Chondrocyte (in vitro differentiated cells): ENCODE results near the gene DCST1. TPM values are rescaled to one million over a fixed set of nuclear protein-coding genes. Genes with fewer than 3 reads are reported as not detected.

ENCODE experiments used
- DNase-seq: peaks from one replicate; pipeline ENCODE4 v3.0.0; 2021; ENCODE audit warnings: mixed read lengths, low spot score
- H3K27ac Mint-ChIP-seq: one replicate; pipeline ENCODE4 v1.8.0; 2021; ENCODE audit warnings: mild to moderate bottlenecking, moderate library complexity, mixed read lengths; ENCODE audit not compliant: unreplicated experiment
- H3K27me3 Mint-ChIP-seq: 2 replicates; pipeline ENCODE4 v1.8.0; 2021; ENCODE audit warnings: low read depth, mixed read lengths
- H3K36me3 Mint-ChIP-seq: 2 replicates; pipeline ENCODE4 v1.8.0; 2021; ENCODE audit warnings: low read depth, mixed read lengths
- H3K4me1 Mint-ChIP-seq: 2 replicates; pipeline ENCODE4 v1.8.0; 2021; ENCODE audit warnings: low read depth, mild to moderate bottlenecking, mixed read lengths
- H3K4me3 Mint-ChIP-seq: one replicate; pipeline ENCODE4 v1.8.0; 2021; ENCODE audit warnings: mild to moderate bottlenecking, moderate library complexity, mixed read lengths; ENCODE audit not compliant: unreplicated experiment
- H3K9me3 Mint-ChIP-seq: 2 replicates; pipeline ENCODE4 v1.8.0; 2021; ENCODE audit warnings: low read depth, mixed read lengths
- total RNA-seq: library from RNA; stranded (reverse); gene quantifications from 3 replicates; pipeline ENCODE4 v1.2.1, GENCODE V29; 2021
- TF ChIP-seq, protein P1 (sequence below): fragments of 200-600 bp; sonication (generic); IDR thresholded peaks from 2 replicates; pipeline ENCODE4 v1.5.0; 2021; ENCODE audit warnings: antibody characterized with exemption, mild to moderate bottlenecking, moderate library complexity

DCST1 gene
- total RNA-seq, 1 donor from 2014 or later, result not detected

GRCh38 chr1:155009221-155009711 is 24.4 kb upstream of the DCST1 start:
- DNase-seq, result no peak
- no peaks in the 10 kb centered on the region for H3K27me3 Mint-ChIP-seq
- no peaks in the 10 kb centered on the region for H3K36me3 Mint-ChIP-seq
- no peaks in the 10 kb centered on the region for H3K9me3 Mint-ChIP-seq
- TF ChIP-seq, protein P1, sequence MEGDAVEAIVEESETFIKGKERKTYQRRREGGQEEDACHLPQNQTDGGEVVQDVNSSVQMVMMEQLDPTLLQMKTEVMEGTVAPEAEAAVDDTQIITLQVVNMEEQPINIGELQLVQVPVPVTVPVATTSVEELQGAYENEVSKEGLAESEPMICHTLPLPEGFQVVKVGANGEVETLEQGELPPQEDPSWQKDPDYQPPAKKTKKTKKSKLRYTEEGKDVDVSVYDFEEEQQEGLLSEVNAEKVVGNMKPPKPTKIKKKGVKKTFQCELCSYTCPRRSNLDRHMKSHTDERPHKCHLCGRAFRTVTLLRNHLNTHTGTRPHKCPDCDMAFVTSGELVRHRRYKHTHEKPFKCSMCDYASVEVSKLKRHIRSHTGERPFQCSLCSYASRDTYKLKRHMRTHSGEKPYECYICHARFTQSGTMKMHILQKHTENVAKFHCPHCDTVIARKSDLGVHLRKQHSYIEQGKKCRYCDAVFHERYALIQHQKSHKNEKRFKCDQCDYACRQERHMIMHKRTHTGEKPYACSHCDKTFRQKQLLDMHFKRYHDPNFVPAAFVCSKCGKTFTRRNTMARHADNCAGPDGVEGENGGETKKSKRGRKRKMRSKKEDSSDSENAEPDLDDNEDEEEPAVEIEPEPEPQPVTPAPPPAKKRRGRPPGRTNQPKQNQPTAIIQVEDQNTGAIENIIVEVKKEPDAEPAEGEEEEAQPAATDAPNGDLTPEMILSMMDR, result no peak
- H3K4me3 Mint-ChIP-seq, result no peak overlapping the region
- peaks cover 19% of the 10 kb centered on the region for H3K4me1 Mint-ChIP-seq
- no peak overlapping the region for H3K27ac Mint-ChIP-seq

DNA sequence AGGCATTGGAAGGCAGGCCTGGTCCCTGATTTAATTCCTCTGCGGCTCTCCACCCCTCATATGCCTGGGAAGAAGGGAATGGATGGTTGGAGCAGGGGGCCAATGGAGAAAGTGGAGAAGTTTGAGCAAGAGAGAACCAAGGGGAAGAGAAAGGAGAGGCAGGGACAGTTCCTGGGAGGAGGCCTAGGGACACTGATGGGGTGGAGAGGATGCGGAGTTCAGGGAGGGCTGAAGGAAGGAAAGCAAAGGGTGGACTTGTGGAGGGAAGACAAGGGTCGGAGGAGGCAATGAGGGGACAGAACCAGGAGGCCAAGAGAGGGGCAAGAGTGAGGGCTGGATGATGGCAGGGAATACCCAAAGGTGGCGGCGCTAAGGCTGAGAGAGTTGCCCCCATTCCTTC is 23.9 kb upstream of the DCST1 start:
- Mint-ChIP-seq H3K27ac (no peak overlapping the region), H3K36me3 (no peaks in the 10 kb centered on the region), H3K9me3 (no peaks in the 10 kb centered on the region), H3K4me1 (peaks cover 15% of the 10 kb centered on the region), H3K27me3 (no peaks in the 10 kb centered on the region), H3K4me3 (no peak overlapping the region)
- DNase-seq, result no peak
- TF ChIP-seq, protein P1, result no peak

DNA sequence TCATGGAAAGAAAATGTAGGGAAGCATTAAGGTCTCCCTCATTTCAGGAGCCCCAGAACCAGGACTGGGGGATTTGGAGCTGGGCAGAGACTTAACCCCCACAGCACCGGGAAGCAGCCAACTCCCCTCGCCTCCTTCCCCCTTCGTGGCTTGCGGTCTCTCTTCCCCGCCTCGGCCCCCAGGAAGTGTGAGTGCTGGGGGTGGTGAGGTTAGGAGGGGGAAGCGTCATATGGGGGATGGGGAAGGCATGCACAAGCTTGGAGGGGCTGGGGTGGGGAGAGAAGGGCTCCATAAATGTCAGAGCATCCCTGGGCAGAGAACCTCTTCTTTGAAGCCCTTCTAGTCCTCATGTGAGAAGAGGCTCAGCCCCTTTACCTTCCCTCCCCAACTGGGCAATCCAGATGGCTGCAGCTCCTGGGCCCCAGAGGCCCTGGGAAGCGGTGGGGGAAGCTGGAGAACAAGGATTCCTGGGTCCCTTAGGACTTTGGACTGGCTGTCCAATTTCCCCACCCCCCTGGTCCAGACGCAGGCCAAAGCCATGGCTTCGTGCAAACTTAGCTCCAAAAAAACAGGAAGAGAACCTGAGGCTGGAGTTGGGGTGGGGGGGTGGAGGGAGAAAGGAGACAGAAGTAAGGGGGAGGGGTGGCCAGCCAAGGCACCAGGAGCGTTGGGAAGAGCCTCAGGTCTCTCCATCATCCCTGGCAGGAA is 23.3 kb upstream of the DCST1 start:
- Mint-ChIP-seq H3K27ac (no peak overlapping the region), H3K36me3 (no peaks in the 10 kb centered on the region), H3K27me3 (no peaks in the 10 kb centered on the region), H3K4me3 (no peak overlapping the region), H3K4me1 (peaks cover 11% of the 10 kb centered on the region), H3K9me3 (no peaks in the 10 kb centered on the region)
- no peak for DNase-seq
- TF ChIP-seq, protein P1, result no peak

DNA sequence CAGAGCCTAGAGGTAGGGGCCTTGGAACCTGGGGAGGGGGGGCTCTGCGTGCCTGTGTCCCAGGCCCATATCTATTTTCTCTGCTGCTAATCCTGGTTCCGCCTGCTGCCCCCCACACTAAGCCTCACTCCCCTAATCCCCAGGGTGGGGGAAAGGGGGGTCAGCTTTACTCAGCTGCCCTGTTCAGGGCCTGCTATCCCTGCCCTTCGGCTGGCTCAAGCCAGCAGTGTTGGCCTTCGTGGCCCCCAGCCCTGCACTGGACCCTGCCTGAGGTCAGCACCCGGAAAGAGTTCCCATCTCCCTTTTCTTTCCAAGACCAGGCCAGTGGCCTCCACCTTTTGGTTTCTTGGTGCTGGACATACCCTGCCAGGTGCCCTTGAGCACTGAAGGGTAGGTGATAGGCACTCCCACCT is 22.6 kb upstream of the DCST1 start:
- H3K27ac Mint-ChIP-seq, result no peak overlapping the region
- H3K4me3 Mint-ChIP-seq, result no peak overlapping the region
- H3K36me3 Mint-ChIP-seq, result peaks cover 3% of the 10 kb centered on the region
- peaks cover 8% of the 10 kb centered on the region for H3K4me1 Mint-ChIP-seq
- no peaks in the 10 kb centered on the region for H3K27me3 Mint-ChIP-seq
- H3K9me3 Mint-ChIP-seq, result no peaks in the 10 kb centered on the region
- TF ChIP-seq, protein P1, result no peak
- DNase-seq, result no peak

GRCh38 chr1:155011437-155012025 is 22.1 kb upstream of the DCST1 start:
- peaks cover 3% of the 10 kb centered on the region for H3K36me3 Mint-ChIP-seq
- no peak overlapping the region for H3K4me3 Mint-ChIP-seq
- H3K4me1 Mint-ChIP-seq, result peaks cover 3% of the 10 kb centered on the region
- H3K9me3 Mint-ChIP-seq, result no peaks in the 10 kb centered on the region
- no peak for DNase-seq
- TF ChIP-seq, protein P1, result no peak
- no peak overlapping the region for H3K27ac Mint-ChIP-seq
- H3K27me3 Mint-ChIP-seq, result no peaks in the 10 kb centered on the region
